HCT116 (cell line): ENCODE measurements around the gene SCGB1D2. TPM values are rescaled to one million over a fixed set of nuclear protein-coding genes. Genes with fewer than 3 reads are reported as not detected.
"Not testable (repeated sequence)": the region's sequence is repeated elsewhere in the genome, so short reads cannot be mapped to it uniquely, and the experiment has no call there.

Experiments
- ATAC-seq: fragments of 200-7000 bp; cut with Tn5 transposase; 2 replicates; pipeline ENCODE4 v1.9.1; 2020; ENCODE audit warnings: mild to moderate bottlenecking, moderate library complexity
- BruUV-seq: library from RNA; stranded (reverse); fragments of 400-500 nt; replicated peaks from 2 replicates; lab custom pipeline; 2021; lab: Mats Ljungman, UMichigan
- CTCF ChIA-PET: fragments of 300-600 bp; sonication (Branson Sonifier 250); formaldehyde crosslinking; loops from one replicate; lab custom pipeline; 2021; ENCODE audit warnings: antibody characterized with exemption; lab: Charles Lee
- POLR2A ChIA-PET: fragments of 300-600, 350-600 bp; sonication (Branson Sonifier 250); formaldehyde crosslinking; loops from one replicate; lab custom pipeline; 2021; ENCODE audit warnings: antibody characterized with exemption; lab: Charles Lee
- RAD21 ChIA-PET, 2 experiments: fragments of 300-600 bp; sonication (Branson Sonifier 250); formaldehyde crosslinking; loops; one replicate each; lab custom pipeline; 2023; ENCODE audit warnings: low total read pairs in 2 of 2; ENCODE audit not compliant: uncharacterized antibody in 2 of 2, unreplicated experiment in 2 of 2, low non-redundant PET in 1 of 2; lab: Charles Lee
- DNase-seq: peaks from one replicate; pipeline ENCODE4 v3.0.0-alpha.2; 2010; ENCODE audit warnings: low read depth, low spot score
- H2AFZ ChIP-seq: fragments of 200-600 bp; shearing (Covaris generic), sonication (generic); 2 replicates; pipeline ENCODE4 v1.6.1; 2017; ENCODE audit warnings: low read depth, mixed run types, mixed read lengths, antibody characterized with exemption, low read length; ENCODE audit not compliant: poor library complexity, severe bottlenecking
- H3K27ac ChIP-seq: 2 replicates; pipeline ENCODE4 v1.5.1; 2012; ENCODE audit warnings: low read depth, low read length
- H3K27me3 ChIP-seq: fragments of 200-600 bp; sonication (generic); 2 replicates; pipeline ENCODE4 v1.6.1; 2016; ENCODE audit warnings: mixed run types, low read length, mixed read lengths; ENCODE audit not compliant: insufficient read depth
- H3K36me3 ChIP-seq, 2 experiments: fragments of 200-500 bp in 1 of 2; fragments of 200-600 bp in 1 of 2; sonication (Bioruptor generic) in 1 of 2; sonication (generic) in 1 of 2; 2 replicates each; pipeline versions ENCODE4 v1.5.1 to v1.6.1; 2014 to 2016; ENCODE audit warnings: low read length in 2 of 2, inconsistent platforms in 1 of 2, mixed read lengths in 1 of 2, mixed run types in 1 of 2; ENCODE audit not compliant: insufficient read depth in 2 of 2, control insufficient read depth in 1 of 2
- H3K4me1 ChIP-seq, 2 experiments: fragments of 200-600 bp in 1 of 2; sonication (generic) in 1 of 2; 2 replicates each; pipeline versions ENCODE4 v1.5.1 to v1.6.1; 2012 to 2017; ENCODE audit warnings: low read length in 2 of 2, inconsistent platforms in 1 of 2, mild to moderate bottlenecking in 1 of 2, mixed read lengths in 1 of 2, mixed run types in 1 of 2, moderate library complexity in 1 of 2; ENCODE audit not compliant: insufficient read depth in 2 of 2, control insufficient read depth in 1 of 2
- H3K4me2 ChIP-seq: fragments of 200-600 bp; sonication (generic); 2 replicates; pipeline ENCODE4 v1.6.1; 2017; ENCODE audit warnings: mixed run types, low read length, mixed read lengths
- H3K4me3 ChIP-seq, 2 experiments: fragments of 200-600 bp in 1 of 2; sonication (generic) in 1 of 2; replicated peaks in 1 of 2; 2 replicates each; pipeline ENCODE4 v1.5.1; 2011 to 2016; ENCODE audit warnings: low read length in 2 of 2, control low read depth in 1 of 2, low read depth in 1 of 2, mild to moderate bottlenecking in 1 of 2, mixed read lengths in 1 of 2, mixed run types in 1 of 2
- H3K79me2 ChIP-seq: fragments of 200-600 bp; sonication (generic); 2 replicates; pipeline ENCODE4 v1.6.1; 2017; ENCODE audit warnings: mild to moderate bottlenecking, mixed run types, low read length, moderate library complexity, mixed read lengths; ENCODE audit not compliant: insufficient read depth
- H3K9ac ChIP-seq: fragments of 200-600 bp; sonication (generic); 2 replicates; pipeline ENCODE4 v1.6.1; 2016; ENCODE audit warnings: low read length, mixed read lengths
- H3K9me2 ChIP-seq: fragments of 200-600 bp; sonication (generic), shearing (Covaris generic); 2 replicates; pipeline ENCODE4 v1.6.1; 2017; ENCODE audit warnings: mixed run types, mild to moderate bottlenecking, moderate library complexity; ENCODE audit not compliant: insufficient read depth
- H3K9me3 ChIP-seq, 2 experiments: fragments of 200-500 bp in 1 of 2; fragments of 200-600 bp in 1 of 2; sonication (Bioruptor generic) in 1 of 2; sonication (generic) in 1 of 2; 2 replicates each; pipeline ENCODE4 v1.6.1; 2014 to 2017; ENCODE audit warnings: low read length in 2 of 2, mixed read lengths in 2 of 2, inconsistent platforms in 1 of 2, low read depth in 1 of 2, mild to moderate bottlenecking in 1 of 2, mixed run types in 1 of 2, moderate library complexity in 1 of 2; ENCODE audit not compliant: control insufficient read depth in 1 of 2, insufficient read depth in 1 of 2
- H4K20me1 ChIP-seq: fragments of 200-600 bp; sonication (generic), shearing (Covaris generic); 2 replicates; pipeline ENCODE4 v1.6.1; 2017; ENCODE audit warnings: mixed run types, mild to moderate bottlenecking, moderate library complexity; ENCODE audit not compliant: insufficient read depth
- CBX3 ChIP-seq: IDR thresholded peaks from 2 replicates; pipeline ENCODE4 v1.6.1; 2012; ENCODE audit warnings: low read depth
- CEBPB ChIP-seq: IDR thresholded peaks from 2 replicates; pipeline ENCODE4 v1.6.1; 2012; ENCODE audit warnings: low read depth
- ELF1 ChIP-seq: IDR thresholded peaks from 2 replicates; pipeline ENCODE4 v1.6.1; 2012; ENCODE audit warnings: low read depth, borderline replicate concordance
- EZH2 ChIP-seq: fragments of 200-600 bp; sonication (generic); IDR thresholded peaks from 2 replicates; pipeline ENCODE4 v1.6.1; 2017; ENCODE audit warnings: antibody characterized with exemption, mixed run types
- JUND ChIP-seq: IDR thresholded peaks from 2 replicates; pipeline ENCODE4 v1.6.1; 2012
- POLR2A ChIP-seq: IDR thresholded peaks from 2 replicates; pipeline ENCODE4 v1.7.0; 2011; ENCODE audit warnings: borderline replicate concordance; ENCODE audit not compliant: insufficient read depth, insufficient read length; ENCODE audit errors: extremely low read depth
- POLR2AphosphoS5 ChIP-seq: IDR thresholded peaks from 2 replicates; pipeline ENCODE4 v1.6.1; 2011; ENCODE audit warnings: mild to moderate bottlenecking, low read depth, low read length, moderate library complexity
- RAD21 ChIP-seq: IDR thresholded peaks from 2 replicates; pipeline ENCODE4 v1.6.1; 2012; ENCODE audit warnings: low read depth, mild to moderate bottlenecking
- SIN3A ChIP-seq: IDR thresholded peaks from 2 replicates; pipeline ENCODE4 v1.6.1; 2012; ENCODE audit warnings: low read depth
- TCF7L2 ChIP-seq: IDR thresholded peaks from 2 replicates; pipeline ENCODE4 v1.7.0; 2011; ENCODE audit warnings: borderline replicate concordance, inconsistent platforms; ENCODE audit not compliant: insufficient read depth, insufficient read length; ENCODE audit errors: extremely low read depth
- YY1 ChIP-seq: IDR thresholded peaks from 2 replicates; pipeline ENCODE4 v1.6.1; 2011; ENCODE audit warnings: low read length, low read depth, moderate library complexity, mild to moderate bottlenecking; ENCODE audit not compliant: insufficient replicate concordance; ENCODE audit errors: extremely low read depth
- ZFX ChIP-seq: fragments of 450-650 bp; IDR thresholded peaks from 2 replicates; pipeline ENCODE4 v1.6.1; 2017
- ZNF274 ChIP-seq: fragments of 200-500 bp; sonication (Bioruptor generic); IDR thresholded peaks from 2 replicates; pipeline ENCODE4 v1.6.1; 2014; ENCODE audit warnings: mild to moderate bottlenecking, low read depth, low read length, inconsistent platforms
- intact Hi-C: fragments of 100-400 bp; cut with micrococcal nuclease; formaldehyde crosslinking; loops from 2 replicates; pipeline ENCODE4 v1.10.0; 2022
- total RNA-seq: library from RNA; stranded (reverse); gene quantifications from one replicate; pipeline ENCODE4 v1.2.1, GENCODE V29; 2021; ENCODE audit not compliant: unreplicated experiment
- TF ChIP-seq, protein P1 (sequence below): IDR thresholded peaks from 2 replicates; pipeline ENCODE4 v1.6.1; 2011; ENCODE audit warnings: mild to moderate bottlenecking, low read length, moderate library complexity; ENCODE audit not compliant: insufficient replicate concordance; ENCODE audit errors: extremely low read depth
- TF ChIP-seq, protein P2 (sequence below): IDR thresholded peaks from 2 replicates; pipeline ENCODE4 v1.6.1; 2012
- TF ChIP-seq, protein P3 (sequence below): IDR thresholded peaks from 2 replicates; pipeline ENCODE4 v1.6.1; 2012

SCGB1D2 gene
- total RNA-seq, 1 experiment from 2014 or later, result not detected

DNA sequence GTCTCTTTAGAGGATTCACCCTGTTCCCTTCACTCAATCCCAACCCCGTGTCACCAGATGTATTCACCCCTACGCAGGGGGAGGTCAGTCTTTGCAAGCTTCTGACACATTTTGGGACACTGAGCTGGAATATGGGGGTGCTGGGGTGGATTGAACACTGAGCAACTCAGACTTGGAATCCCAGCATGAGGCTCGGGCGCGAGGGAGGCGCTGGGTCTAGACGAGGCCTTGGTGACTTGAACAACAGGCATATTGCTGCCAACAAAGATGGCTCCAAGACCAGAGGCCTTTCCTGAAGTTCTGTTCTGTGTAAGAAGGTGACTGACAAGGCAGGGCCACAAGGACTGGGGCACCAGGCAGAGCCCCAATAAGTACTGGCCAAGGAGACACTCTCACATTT, 36.6 kb upstream of the SCGB1D2 start:
- H3K9ac ChIP-seq, result no peak overlapping the region
- ChIA-PET RAD21 (no interaction called here), CTCF (no interaction called here), POLR2A (no interaction called here)
- BruUV-seq, result no TSS peak
- H3K27me3 ChIP-seq, result 0 out of 2 replicates have a peak, but pooled peaks cover 4% of the 10 kb centered on the region
- intact Hi-C loops, result loop anchor here (5.0 kb wide), 1 partner anchor 33 kb away; no protein-coding TSS in a partner anchor
- TF ChIP-seq POLR2AphosphoS5 (no peak), SIN3A (no peak), ZNF274 (no peak), ZFX (no peak), CEBPB (no peak), JUND (no peak), YY1 (no peak), TCF7L2 (no peak), POLR2A (no peak), EZH2 (no peak), ELF1 (no peak), CBX3 (no peak), RAD21 (no peak)
- TF ChIP-seq, protein P1, sequence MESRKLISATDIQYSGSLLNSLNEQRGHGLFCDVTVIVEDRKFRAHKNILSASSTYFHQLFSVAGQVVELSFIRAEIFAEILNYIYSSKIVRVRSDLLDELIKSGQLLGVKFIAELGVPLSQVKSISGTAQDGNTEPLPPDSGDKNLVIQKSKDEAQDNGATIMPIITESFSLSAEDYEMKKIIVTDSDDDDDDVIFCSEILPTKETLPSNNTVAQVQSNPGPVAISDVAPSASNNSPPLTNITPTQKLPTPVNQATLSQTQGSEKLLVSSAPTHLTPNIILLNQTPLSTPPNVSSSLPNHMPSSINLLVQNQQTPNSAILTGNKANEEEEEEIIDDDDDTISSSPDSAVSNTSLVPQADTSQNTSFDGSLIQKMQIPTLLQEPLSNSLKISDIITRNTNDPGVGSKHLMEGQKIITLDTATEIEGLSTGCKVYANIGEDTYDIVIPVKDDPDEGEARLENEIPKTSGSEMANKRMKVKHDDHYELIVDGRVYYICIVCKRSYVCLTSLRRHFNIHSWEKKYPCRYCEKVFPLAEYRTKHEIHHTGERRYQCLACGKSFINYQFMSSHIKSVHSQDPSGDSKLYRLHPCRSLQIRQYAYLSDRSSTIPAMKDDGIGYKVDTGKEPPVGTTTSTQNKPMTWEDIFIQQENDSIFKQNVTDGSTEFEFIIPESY, result no peak
- TF ChIP-seq, protein P2, sequence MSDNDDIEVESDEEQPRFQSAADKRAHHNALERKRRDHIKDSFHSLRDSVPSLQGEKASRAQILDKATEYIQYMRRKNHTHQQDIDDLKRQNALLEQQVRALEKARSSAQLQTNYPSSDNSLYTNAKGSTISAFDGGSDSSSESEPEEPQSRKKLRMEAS, result no peak
- TF ChIP-seq, protein P3, sequence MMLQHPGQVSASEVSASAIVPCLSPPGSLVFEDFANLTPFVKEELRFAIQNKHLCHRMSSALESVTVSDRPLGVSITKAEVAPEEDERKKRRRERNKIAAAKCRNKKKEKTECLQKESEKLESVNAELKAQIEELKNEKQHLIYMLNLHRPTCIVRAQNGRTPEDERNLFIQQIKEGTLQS, result no peak
- no peaks in the 10 kb centered on the region for H3K79me2 ChIP-seq
- ATAC-seq (no peak), DNase-seq (no peak)
- no peaks in the 10 kb centered on the region for H3K9me2 ChIP-seq
- H3K36me3 ChIP-seq, result no peaks in the 10 kb centered on the region
- H4K20me1 ChIP-seq, result no peaks in the 10 kb centered on the region
- no peak overlapping the region for H3K27ac ChIP-seq
- H3K4me3 ChIP-seq, result no peak overlapping the region
- H3K9me3 ChIP-seq, result no peaks in the 10 kb centered on the region
- no peak overlapping the region for H2AFZ ChIP-seq
- no peak overlapping the region for H3K4me2 ChIP-seq
- no peaks in the 10 kb centered on the region for H3K4me1 ChIP-seq

DNA sequence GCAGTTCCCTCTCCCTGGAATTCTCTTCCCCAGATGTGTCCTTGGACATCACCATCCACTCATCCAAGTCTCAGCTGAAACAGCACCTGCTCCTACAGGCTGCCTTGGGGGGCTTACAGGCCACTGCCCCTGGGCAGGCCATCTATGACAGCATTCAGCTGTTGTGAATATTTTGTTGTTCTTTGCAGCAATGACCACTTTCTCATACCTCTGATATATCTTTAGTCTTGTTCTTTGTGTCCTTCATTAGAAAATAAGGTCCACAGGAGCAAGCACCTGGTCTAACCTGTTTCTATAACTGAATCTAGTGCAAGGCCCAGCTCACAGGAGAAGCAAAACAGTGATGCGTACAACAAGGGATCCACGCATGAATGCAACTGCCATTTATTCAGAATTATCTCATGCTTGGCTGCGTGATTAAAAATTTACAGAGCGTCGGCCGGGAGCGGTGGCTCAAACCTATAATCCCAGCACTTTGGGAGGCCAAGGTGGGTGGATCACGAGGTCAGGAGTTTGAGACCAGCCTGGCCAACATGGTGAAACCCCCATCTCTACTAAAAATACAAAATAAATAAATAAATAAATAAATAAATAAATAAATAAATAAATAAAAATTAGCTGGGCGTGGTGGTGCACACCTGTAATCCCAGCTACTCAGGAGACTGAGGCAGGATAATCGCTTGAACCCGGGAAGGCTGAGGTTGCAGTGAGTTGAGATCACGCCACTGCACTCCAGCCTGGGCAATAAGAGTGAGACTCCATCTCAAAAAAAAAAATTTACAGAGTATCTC, 35.6 kb upstream of the SCGB1D2 start:
- H3K79me2 ChIP-seq, H3K4me1 ChIP-seq, H3K27me3 ChIP-seq, BruUV-seq, H3K27ac ChIP-seq, H3K4me3 ChIP-seq, POLR2A ChIA-PET, H3K36me3 ChIP-seq, ATAC-seq, H3K9me2 ChIP-seq, DNase-seq, H3K9me3 ChIP-seq, H2AFZ ChIP-seq, H4K20me1 ChIP-seq, RAD21 ChIA-PET, H3K4me2 ChIP-seq, H3K9ac ChIP-seq: not testable (repeated sequence)
- intact Hi-C loops, result loop anchor here (5.0 kb wide), 1 partner anchor 34 kb away; no protein-coding TSS in a partner anchor
- CTCF ChIA-PET, result interaction anchor here (1.2 kb wide), 2 partner anchors 11 to 105 kb away, joined by 3 to 6 read pairs; no protein-coding TSS in a partner anchor
